Heart left ventricle (tissue), 13 donors: ENCODE results near the gene PLA2G4A.

ENCODE experiments used
- CTCF ChIP-seq, 12 donors: fragments of 200-600 bp; sonication (generic) in 4 of 12; IDR thresholded peaks; one replicate each; pipeline versions ENCODE4 v1.5.0 to v1.8.0; 2018 to 2022; ENCODE audit warnings: antibody characterized with exemption in 12 of 12, mild to moderate bottlenecking in 5 of 12
- POLR2A ChIP-seq, 2 donors: fragments of 450-650 bp; IDR thresholded peaks; one replicate each; pipeline ENCODE4 v1.6.1; 2017; ENCODE audit warnings: antibody characterized with exemption in 2 of 2, mild to moderate bottlenecking in 2 of 2, moderate library complexity in 2 of 2
- donor health status: ischemic (EF 13 %, LVEDD 7.1; RV severe dilation, severe dysfunction).
- donor health status: DM: no; HTN: yes; CAD: no.
- donor health status: DM: no; HTN: no; CAD: no.
- donor health status: ischemic (EF 25% LVEDD 6.9; RV normal size, moderate dysfunction).
- donor health status: ischemic (EF 25% LVEDD 5.7; RV mildly dilated, moderate dysfunction).
- donor health status: ischemic (EF 35%, LVEDD 5.7; RV mildly dilated, moderate dysfunction).
- donor health status: nonischemic (EF 11% LVEDD 7.7; RV severe dilation, severe dysfunction).
- donor health status: DM: yes; HTN: yes; CAD: no.
- donor health status: PGD.
- donor health status: ischemic (EF 29% LVEDD 5.4; RV normal size, mild dysfunction).
- donor health status: nonischemic (EF 23%, LVEDD 6.1; RV moderate dilation, normal function).

- TF ChIP-seq CTCF (IDR thresholded peaks at IDR 0.05) (peak in 1 of 12 donors; percentile 18), POLR2A (IDR thresholded peaks at IDR 0.05) (no peak)
Measured at GRCh38 chr1:186987769-186988168, 159.0 kb downstream of the PLA2G4A start.
